Thoracic aorta endothelial cell (primary cell): Measurements from ENCODE around the gene RBPMS2. TPM values are rescaled to one million over a fixed set of nuclear protein-coding genes. Genes with fewer than 3 reads are reported as not detected.

ENCODE experiments used
- small RNA-seq: library from RNA; depleted of rRNA; stranded (forward); fragments of <200 nt; gene quantifications from one replicate; pipeline ENCODE3, GENCODE V24; 2012
- total RNA-seq: library from RNA; depleted of rRNA; stranded (reverse); fragments of >200 nt; gene quantifications from 2 replicates; pipeline ENCODE4 v1.2.3, GENCODE V29; 2012

Gene RBPMS2
- 0.13 and 0.65 TPM in 2 replicates for total RNA-seq

GRCh38 chr15:64775551-64776401 lies at the start of gene RBPMS2:
TSS of gene RBPMS2 (minus strand) at chr15:64775589. CDS start at chr15:64775319, 270 bp downstream.

Small RNA genes within 50 kb of the gene (small RNA-seq; reads per million reads assigned to genes)
- not detected for gene AC100830.2
- gene MIR1272: not detected

Other genes with a start within 250 kb of the RBPMS2 start
- 19.4 and 24.7 TPM in 2 replicates for gene PIF1, start 50.1 kb upstream of the RBPMS2 start, total RNA-seq
- gene PLEKHO2, start 66.3 kb upstream of the RBPMS2 start, total RNA-seq: 17.3 and 24.8 TPM in 2 replicates
- gene ANKDD1A, start 136.3 kb upstream of the RBPMS2 start, total RNA-seq: 1.5 and 2.0 TPM in 2 replicates
- gene SPG21, start 214.3 kb upstream of the RBPMS2 start, total RNA-seq: 81.4 and 85.4 TPM in 2 replicates